Hepatocyte (in vitro differentiated cells): ENCODE measurements around the gene SDC3. TPM values are rescaled to one million over a fixed set of nuclear protein-coding genes. Genes with fewer than 3 reads are reported as not detected.

Source experiments
- DNase-seq: peaks from one replicate; pipeline ENCODE4 v3.0.0-alpha.2; 2016; ENCODE audit warnings: low spot score
- H2AFZ ChIP-seq: fragments of 200-600 bp; sonication (generic); 2 replicates; pipeline ENCODE4 v1.6.0; 2016; ENCODE audit warnings: antibody characterized with exemption, mild to moderate bottlenecking
- H3K27ac ChIP-seq: fragments of 200-600 bp; sonication (generic); 2 replicates; pipeline ENCODE4 v1.5.1; 2016; ENCODE audit warnings: mild to moderate bottlenecking
- H3K27me3 ChIP-seq: fragments of 200-600 bp; sonication (generic); 2 replicates; pipeline ENCODE4 v1.6.1; 2016
- H3K36me3 ChIP-seq: fragments of 200-600 bp; sonication (generic); replicated peaks from 2 replicates; pipeline ENCODE4 v1.5.1; 2016; ENCODE audit warnings: low read depth; ENCODE audit not compliant: insufficient read depth
- H3K4me1 ChIP-seq: fragments of 200-600 bp; sonication (generic); 2 replicates; pipeline ENCODE4 v1.5.1; 2016; ENCODE audit warnings: mild to moderate bottlenecking, moderate library complexity; ENCODE audit not compliant: insufficient read depth
- H3K4me2 ChIP-seq: fragments of 200-600 bp; sonication (generic); 2 replicates; pipeline ENCODE4 v1.6.0; 2016
- H3K4me3 ChIP-seq: fragments of 200-600 bp; sonication (generic); 2 replicates; pipeline ENCODE4 v1.5.1; 2016; ENCODE audit warnings: mild to moderate bottlenecking
- H3K79me2 ChIP-seq: fragments of 200-600 bp; sonication (generic); 2 replicates; pipeline ENCODE4 v1.6.0; 2017; ENCODE audit warnings: mild to moderate bottlenecking
- H3K9me2 ChIP-seq: fragments of 200-600 bp; sonication (generic); replicated peaks from 2 replicates; pipeline ENCODE4 v1.6.0; 2017; ENCODE audit warnings: mild to moderate bottlenecking; ENCODE audit not compliant: insufficient read depth
- H3K9me3 ChIP-seq: fragments of 200-600 bp; sonication (generic); 2 replicates; pipeline ENCODE4 v1.5.1; 2016; ENCODE audit warnings: low read depth, mild to moderate bottlenecking
- H4K20me1 ChIP-seq: fragments of 200-600 bp; sonication (generic); 2 replicates; pipeline ENCODE4 v1.6.0; 2016; ENCODE audit warnings: mild to moderate bottlenecking; ENCODE audit not compliant: insufficient read depth, poor library complexity, severe bottlenecking
- EZH2 ChIP-seq: fragments of 200-600 bp; sonication (generic); IDR thresholded peaks from 2 replicates; pipeline ENCODE4 v1.6.1; 2016; ENCODE audit warnings: antibody characterized with exemption, mild to moderate bottlenecking, borderline replicate concordance
- EZH2phosphoT487 ChIP-seq: fragments of 200-600 bp; sonication (generic); IDR thresholded peaks from one replicate; pipeline ENCODE4 v1.6.1; 2018; ENCODE audit warnings: antibody characterized with exemption, mild to moderate bottlenecking, low read depth, moderate library complexity; ENCODE audit not compliant: unreplicated experiment, severe bottlenecking
- WGBS: methylation state at CpG from one replicate; pipeline ENCODE4 v1.1.6; 2016; ENCODE audit warnings: low lambda C conversion rate; ENCODE audit errors: missing lambda C conversion rate; 5-methylcytosine and 5-hydroxymethylcytosine counted together
- polyA plus RNA-seq: library from polyadenylated mRNA; unstranded; fragments of >200 nt; fragmentation: Nextera tagmentation; extraction: Ambion mirVana; gene quantifications from 2 replicates; pipeline ENCODE4 v1.2.1, GENCODE V29; 2016
- total RNA-seq: library from RNA; depleted of rRNA; stranded (reverse); fragments of >200 nt; gene quantifications from 2 replicates; pipeline ENCODE4 v1.2.3, GENCODE V29; 2014
- TF ChIP-seq, protein P1 (sequence below): fragments of 200-600 bp; sonication (generic); IDR thresholded peaks from 2 replicates; pipeline ENCODE4 v1.5.1; 2016; ENCODE audit warnings: antibody characterized with exemption, mild to moderate bottlenecking; ENCODE audit not compliant: poor library complexity

The SDC3 gene
- total and polyA plus RNA-seq, 2 experiments from 2014 or later = 33.5 to 60.0 TPM

DNA sequence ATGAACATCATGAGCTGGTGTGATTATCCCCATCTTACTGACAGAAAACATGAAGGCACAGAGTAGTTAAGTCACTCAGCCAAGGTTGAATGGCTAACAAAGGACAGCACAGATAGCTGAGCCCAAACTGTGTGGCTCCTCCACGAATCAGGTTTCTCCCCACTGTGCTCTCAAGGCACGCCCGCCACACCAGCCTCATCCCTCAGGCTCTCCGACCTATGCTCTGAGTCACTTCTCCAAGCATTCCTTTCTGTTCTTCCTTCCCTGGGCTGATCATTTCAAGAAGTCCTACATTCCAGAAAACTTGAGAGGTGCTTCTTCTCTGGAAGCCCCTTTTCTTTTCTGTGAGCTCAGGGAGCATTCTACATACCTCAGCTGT lies 25.3 kb upstream of the SDC3 start:
- Histone ChIP-seq H3K79me2 (peaks cover 22% of the 10 kb centered on the region), H3K4me2 (no peak overlapping the region), H3K9me3 (no peaks in the 10 kb centered on the region)

DNA sequence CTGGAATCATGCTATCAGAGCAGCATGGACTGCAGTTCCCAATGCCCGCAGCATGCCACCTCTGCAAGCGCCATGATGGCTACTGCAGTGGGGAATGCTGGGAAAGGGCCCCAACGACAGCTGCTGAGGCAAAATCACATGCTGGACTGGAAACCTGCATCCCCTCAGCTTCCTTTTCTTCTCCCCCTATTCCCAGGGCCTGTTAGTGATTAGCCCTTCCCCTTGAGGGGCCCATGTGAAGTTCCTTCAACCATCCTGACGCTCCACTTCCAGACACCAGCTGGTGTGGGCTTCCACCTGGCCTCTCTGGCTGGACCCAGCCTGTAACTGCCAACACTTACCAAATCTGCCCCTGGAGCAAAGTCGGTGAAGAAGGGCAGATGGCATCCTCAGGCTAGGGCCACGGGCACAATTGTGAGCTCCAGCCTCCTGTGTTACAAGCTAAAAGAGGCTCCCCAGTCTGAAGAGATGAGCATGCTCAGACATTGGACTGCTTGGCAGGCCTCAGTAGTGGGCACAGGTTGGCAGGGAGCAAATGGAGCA lies 22.1 kb upstream of the SDC3 start:
- H3K4me1 ChIP-seq = peaks cover 10% of the 10 kb centered on the region
- TF ChIP-seq, protein P1, sequence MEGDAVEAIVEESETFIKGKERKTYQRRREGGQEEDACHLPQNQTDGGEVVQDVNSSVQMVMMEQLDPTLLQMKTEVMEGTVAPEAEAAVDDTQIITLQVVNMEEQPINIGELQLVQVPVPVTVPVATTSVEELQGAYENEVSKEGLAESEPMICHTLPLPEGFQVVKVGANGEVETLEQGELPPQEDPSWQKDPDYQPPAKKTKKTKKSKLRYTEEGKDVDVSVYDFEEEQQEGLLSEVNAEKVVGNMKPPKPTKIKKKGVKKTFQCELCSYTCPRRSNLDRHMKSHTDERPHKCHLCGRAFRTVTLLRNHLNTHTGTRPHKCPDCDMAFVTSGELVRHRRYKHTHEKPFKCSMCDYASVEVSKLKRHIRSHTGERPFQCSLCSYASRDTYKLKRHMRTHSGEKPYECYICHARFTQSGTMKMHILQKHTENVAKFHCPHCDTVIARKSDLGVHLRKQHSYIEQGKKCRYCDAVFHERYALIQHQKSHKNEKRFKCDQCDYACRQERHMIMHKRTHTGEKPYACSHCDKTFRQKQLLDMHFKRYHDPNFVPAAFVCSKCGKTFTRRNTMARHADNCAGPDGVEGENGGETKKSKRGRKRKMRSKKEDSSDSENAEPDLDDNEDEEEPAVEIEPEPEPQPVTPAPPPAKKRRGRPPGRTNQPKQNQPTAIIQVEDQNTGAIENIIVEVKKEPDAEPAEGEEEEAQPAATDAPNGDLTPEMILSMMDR = no peak
- TF ChIP-seq EZH2phosphoT487 (no peak), EZH2 (no peak)
- H3K4me2 ChIP-seq = no peak overlapping the region
- H3K4me3 ChIP-seq = no peak overlapping the region
- H2AFZ ChIP-seq = no peak overlapping the region
- H3K27me3 ChIP-seq = no peaks in the 10 kb centered on the region
- no peaks in the 10 kb centered on the region for H3K36me3 ChIP-seq
- H3K9me2 ChIP-seq = no peaks in the 10 kb centered on the region
- DNase-seq = no peak
- no peaks in the 10 kb centered on the region for H3K9me3 ChIP-seq
- H3K27ac ChIP-seq = no peak overlapping the region
- H4K20me1 ChIP-seq = peaks cover 7% of the 10 kb centered on the region
- peaks cover 5% of the 10 kb centered on the region for H3K79me2 ChIP-seq
- WGBS = 77% methylated on average over 6 of the region's 6 CpGs

More for the DNA sequence above, 25.3 kb upstream of the SDC3 start:
- peak overlapping the region; percentile 25 for H3K27ac ChIP-seq
- no peak overlapping the region for H2AFZ ChIP-seq
- 79% methylated on average over 4 of the region's 4 CpGs for WGBS
- H3K27me3 ChIP-seq = no peaks in the 10 kb centered on the region
- DNase-seq = no peak
- TF ChIP-seq EZH2phosphoT487 (no peak), EZH2 (no peak)
- TF ChIP-seq, protein P1 = no peak
- H3K4me1 ChIP-seq = peaks cover 10% of the 10 kb centered on the region
- H3K36me3 ChIP-seq = no peaks in the 10 kb centered on the region
- H3K9me2 ChIP-seq = no peaks in the 10 kb centered on the region
- H4K20me1 ChIP-seq = peaks cover 18% of the 10 kb centered on the region
- no peak overlapping the region for H3K4me3 ChIP-seq

DNA sequence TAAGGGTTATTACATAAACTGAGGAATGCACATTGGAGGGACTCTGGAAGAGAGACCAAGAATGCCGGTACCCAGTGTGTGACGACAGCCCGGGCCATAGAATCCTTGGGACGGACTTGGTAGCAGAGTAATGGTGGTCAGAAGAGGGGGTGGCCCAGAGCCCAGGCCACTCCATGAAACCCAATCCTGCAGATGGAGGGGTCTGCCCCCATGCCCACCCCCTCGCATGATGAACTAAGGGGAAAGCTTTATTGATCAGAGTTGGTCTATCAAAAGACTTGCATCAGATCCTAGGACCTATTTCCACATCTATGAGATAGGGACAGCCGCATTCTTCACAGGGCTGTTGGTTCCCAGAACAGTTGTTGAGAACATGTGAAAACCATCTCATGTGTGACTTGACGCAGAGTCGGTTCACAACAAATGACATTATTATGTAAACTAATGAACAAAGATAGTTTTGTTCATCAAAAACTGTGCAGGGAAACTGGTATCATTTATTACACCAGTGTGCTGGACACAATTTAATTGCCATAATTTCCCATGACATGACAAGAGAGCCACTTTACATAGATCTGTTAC lies 21.5 kb upstream of the SDC3 start:
- Histone ChIP-seq H3K4me1 (peaks cover 10% of the 10 kb centered on the region), H3K36me3 (no peaks in the 10 kb centered on the region), H3K4me2 (no peak overlapping the region), H2AFZ (no peak overlapping the region), H3K79me2 (peaks cover 5% of the 10 kb centered on the region), H3K27ac (no peak overlapping the region), H3K9me2 (no peaks in the 10 kb centered on the region), H4K20me1 (peaks cover 7% of the 10 kb centered on the region), H3K9me3 (no peaks in the 10 kb centered on the region), H3K27me3 (no peaks in the 10 kb centered on the region), H3K4me3 (no peak overlapping the region)
- no peak for DNase-seq
- WGBS = 89% methylated on average over 8 of the region's 8 CpGs
- no peak for TF ChIP-seq EZH2phosphoT487
- TF ChIP-seq EZH2 = no peak
- TF ChIP-seq, protein P1 = no peak
